Retinal pigment epithelial cell (primary cell): ENCODE results near the gene SLC45A1.
"Not testable (repeated sequence)": the region's sequence is repeated elsewhere in the genome, so short reads cannot be mapped to it uniquely, and the experiment has no call there.

Experiments
- DNase-seq: peaks from one replicate; pipeline ENCODE4 v3.0.0-alpha.2; 2010; ENCODE audit warnings: low read depth
- H3K4me3 ChIP-seq: 2 replicates; pipeline ENCODE4 v1.5.1; 2011; ENCODE audit warnings: mild to moderate bottlenecking, low read length, control low read depth, moderate library complexity
- TF ChIP-seq, protein P1 (sequence below): conservative IDR thresholded peaks from 2 replicates; pipeline ENCODE4 v1.5.1; 2011; ENCODE audit warnings: low read depth, low read length, control low read depth, inconsistent platforms

The SLC45A1 gene

DNA sequence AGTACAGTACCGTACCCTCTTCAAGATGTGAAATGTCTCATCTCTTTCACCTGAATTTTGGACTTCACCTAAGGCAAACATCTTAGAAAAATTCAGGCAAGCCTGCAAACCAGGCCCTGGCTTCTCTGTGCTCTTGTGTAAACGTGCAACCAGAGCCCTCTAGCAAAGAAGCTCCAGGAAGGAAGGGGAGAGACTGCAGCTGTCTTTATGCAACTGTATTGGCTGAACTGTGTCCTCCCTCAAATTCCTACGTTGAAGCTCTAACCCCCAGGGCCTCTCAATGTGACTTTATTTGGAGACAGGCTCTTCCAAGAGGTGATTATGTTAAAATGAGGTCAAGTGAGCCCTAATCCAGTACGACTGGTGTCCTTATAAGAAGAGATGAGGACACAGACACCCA is 60.3 kb downstream of the SLC45A1 start:
- TF ChIP-seq, protein P1, sequence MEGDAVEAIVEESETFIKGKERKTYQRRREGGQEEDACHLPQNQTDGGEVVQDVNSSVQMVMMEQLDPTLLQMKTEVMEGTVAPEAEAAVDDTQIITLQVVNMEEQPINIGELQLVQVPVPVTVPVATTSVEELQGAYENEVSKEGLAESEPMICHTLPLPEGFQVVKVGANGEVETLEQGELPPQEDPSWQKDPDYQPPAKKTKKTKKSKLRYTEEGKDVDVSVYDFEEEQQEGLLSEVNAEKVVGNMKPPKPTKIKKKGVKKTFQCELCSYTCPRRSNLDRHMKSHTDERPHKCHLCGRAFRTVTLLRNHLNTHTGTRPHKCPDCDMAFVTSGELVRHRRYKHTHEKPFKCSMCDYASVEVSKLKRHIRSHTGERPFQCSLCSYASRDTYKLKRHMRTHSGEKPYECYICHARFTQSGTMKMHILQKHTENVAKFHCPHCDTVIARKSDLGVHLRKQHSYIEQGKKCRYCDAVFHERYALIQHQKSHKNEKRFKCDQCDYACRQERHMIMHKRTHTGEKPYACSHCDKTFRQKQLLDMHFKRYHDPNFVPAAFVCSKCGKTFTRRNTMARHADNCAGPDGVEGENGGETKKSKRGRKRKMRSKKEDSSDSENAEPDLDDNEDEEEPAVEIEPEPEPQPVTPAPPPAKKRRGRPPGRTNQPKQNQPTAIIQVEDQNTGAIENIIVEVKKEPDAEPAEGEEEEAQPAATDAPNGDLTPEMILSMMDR: no peak

DNA sequence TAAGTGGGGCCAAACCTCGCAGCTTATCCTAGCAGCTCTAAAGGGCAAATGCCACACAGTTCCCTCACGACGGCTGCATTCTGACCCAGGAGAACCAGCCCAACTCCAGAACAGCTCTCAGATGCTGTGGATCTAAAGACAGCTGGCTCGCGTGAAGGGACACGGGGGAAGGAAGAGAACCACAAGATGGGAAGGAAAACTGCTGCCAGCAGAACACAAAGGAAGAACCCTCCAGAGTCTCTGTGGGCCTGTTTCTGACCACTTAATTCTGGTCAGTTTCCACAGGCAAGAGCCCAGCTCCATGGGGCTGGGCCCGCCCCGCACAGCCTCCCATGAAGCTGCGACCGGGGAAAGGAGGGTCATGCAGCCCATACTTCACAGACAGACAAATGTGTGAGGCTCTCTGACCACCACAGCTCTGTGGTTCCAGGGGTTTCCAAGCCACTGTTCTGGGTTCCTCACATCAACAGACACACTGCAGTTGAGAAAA is 61.1 kb downstream of the SLC45A1 start:
- DNase-seq: no peak
- no peak overlapping the region for H3K4me3 ChIP-seq
- TF ChIP-seq, protein P1: no peak

More for the DNA sequence above, 60.3 kb downstream of the SLC45A1 start:
- DNase-seq: no peak
- no peak overlapping the region for H3K4me3 ChIP-seq

DNA sequence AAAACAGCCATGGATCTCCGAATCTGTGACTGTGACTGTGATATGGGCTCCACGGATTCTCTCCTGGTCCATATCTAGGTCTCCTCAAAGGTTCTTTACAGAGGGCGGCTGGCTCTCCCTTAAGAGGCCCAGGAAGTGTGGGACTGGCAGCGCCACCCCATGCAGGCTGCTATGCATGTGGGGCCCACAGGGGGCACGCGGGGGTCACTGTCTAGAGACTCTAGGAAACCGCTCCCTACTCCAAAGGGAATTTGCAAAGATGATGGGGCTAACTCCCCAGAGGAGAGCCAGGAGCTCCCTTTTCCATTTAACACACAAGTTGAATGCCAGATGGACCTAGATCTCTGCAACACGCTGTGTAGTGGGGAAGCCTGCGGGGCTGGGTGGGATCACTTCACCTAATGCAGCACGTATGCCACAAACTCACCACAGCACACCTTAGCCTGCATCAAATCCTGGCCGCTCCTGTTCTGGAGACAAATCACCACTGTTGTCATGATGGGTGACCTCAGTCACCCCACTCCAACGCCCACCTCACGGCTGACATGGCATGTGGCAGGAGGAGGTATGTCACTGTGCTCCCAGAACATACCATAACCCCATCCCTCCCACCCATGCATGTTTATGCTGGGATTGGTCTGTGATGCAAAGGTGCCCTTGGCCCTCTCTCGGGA is 61.7 kb downstream of the SLC45A1 start:
- TF ChIP-seq, protein P1: no peak
- H3K4me3 ChIP-seq: no peak overlapping the region
- DNase-seq: no peak

DNA sequence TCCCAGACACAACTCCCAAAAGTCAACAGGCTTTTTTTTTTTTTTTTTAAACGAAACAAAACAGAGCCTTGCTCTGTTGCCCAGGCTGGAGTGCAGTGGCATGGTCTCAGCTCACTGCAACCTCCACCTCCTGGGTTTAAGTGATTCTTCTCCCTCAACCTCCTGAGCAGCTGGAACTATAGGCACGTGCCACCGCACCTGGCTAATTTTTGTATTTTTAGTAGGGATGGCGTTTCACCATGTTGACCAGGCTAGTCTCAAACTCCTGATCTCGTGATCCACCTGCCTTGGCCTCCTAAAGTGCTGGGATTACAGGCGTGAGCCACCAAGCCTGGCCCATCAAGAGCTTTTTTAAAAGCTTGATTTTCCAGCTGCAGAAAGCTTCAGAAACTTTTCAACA is 62.4 kb downstream of the SLC45A1 start:
- not testable (repeated sequence) for H3K4me3 ChIP-seq, DNase-seq

DNA sequence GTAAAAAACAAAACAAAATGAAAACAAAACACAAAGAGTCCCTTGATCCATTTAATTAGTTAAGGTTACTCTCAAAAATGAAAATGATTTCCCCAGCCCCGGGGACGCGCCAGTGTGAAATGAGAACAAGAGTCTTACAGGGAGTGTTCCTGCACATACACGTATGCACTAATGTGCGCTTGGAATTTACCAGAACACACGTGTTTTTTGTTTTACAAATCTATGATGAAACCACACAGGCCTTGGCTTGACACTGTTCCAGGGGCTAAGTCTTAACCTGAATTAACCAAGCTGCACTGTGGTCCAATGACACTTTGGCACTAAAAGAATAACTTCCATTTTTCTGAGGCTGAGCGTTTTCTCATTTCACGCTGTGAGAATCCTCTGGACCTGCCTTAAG is 63.7 kb downstream of the SLC45A1 start:
- DNase-seq: no peak
- TF ChIP-seq, protein P1: no peak
- no peak overlapping the region for H3K4me3 ChIP-seq

DNA sequence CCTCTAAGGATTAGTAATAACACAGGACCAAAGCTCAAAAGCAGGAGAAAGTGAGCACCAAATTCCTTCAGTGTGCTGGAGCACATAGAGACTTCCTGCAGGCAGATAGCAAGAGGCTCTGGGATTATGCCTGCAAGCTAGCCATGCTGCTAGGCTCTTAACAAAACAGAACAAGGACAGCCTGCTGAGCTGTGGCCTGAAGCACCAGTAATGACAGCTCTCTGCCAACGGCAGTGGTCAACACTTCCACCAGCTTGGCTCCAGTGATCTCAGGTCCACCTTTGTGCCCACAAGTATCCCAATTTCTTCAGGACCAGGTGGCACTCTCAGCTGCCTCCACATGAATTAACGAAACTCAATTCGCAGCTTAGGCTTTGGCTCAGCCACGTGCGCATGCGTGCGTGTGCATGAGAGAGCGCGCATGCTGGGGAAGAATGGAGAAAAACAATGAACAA is 64.2 kb downstream of the SLC45A1 start:
- H3K4me3 ChIP-seq: peak overlapping the region; percentile 6

DNA sequence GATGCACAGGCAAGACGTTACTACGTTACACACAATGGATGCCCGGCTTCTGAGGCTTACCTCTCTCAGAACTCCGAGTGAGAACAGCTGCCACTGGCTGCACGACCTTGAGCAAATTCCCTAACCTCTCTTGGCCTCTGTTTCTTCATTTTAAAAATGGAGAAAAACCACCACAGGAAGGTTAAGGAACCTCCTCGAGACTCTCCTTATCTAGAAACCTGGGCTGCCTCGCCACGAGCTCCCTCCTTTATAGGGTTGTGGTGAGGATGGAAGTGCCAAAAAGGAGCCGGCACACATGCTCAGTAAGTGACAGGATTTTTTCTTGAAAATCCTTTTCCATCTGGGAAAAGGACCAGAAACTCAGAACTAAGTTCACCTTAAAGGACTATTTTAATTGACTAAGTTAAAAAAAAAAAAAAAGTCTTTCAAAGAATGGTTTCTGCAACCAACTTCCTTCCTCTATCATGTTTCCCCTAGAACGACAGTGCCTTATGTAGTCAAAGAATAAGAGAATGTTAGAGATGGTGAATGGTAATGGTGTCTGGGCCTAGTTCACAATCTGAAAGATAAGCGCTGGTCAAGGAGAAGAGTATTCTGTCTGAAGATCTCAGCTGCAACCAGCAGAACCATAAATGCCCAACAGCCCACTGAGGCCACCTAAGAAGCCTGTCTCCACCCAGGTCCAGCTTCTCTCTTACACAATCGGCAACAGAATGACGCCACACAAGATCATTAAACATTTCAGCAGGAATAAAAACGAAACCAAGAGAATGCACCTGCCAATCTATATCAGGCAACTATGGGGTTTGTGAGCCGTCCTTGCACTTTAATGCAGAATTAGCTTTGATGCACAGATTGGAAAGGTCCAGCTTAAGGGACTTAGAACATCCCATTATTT is 64.9 kb downstream of the SLC45A1 start:
- H3K4me3 ChIP-seq: no peak overlapping the region
- TF ChIP-seq, protein P1: no peak

More for the DNA sequence above, 64.2 kb downstream of the SLC45A1 start:
- TF ChIP-seq, protein P1: no peak
- DNase-seq: peak; percentile 59

More for the DNA sequence above, 64.9 kb downstream of the SLC45A1 start:
- no peak for DNase-seq
